ENCODE results near the gene OR10A4.
"Not testable (repeated sequence)": the region's sequence is repeated elsewhere in the genome, so short reads cannot be mapped to it uniquely, and the experiment has no call there.

OR10A4 gene

GRCh38 chr11:6898911-6899310, 22.5 kb downstream of the OR10A4 start:
- DNase-seq (ENCODE audit: low spot score) = no peak

- DNase-seq (ENCODE audit: low spot score) = no peak
Observed at GRCh38 chr11:6900327-6900999, 24.0 kb downstream of the OR10A4 start.

- DNase-seq (ENCODE audit: low spot score) = not testable (repeated sequence)
Observed at GRCh38 chr11:6904804-6905203, 28.4 kb downstream of the OR10A4 start.

- DNase-seq (ENCODE audit: low spot score) = no peak
Observed at GRCh38 chr11:6911378-6911777, 35.0 kb downstream of the OR10A4 start.

- no peak for DNase-seq (ENCODE audit: low spot score)
Observed at GRCh38 chr11:6911948-6912347, 35.5 kb downstream of the OR10A4 start.

- DNase-seq (ENCODE audit: low spot score) = no peak
Observed at GRCh38 chr11:6919698-6920097, 43.3 kb downstream of the OR10A4 start.

- no peak for DNase-seq (ENCODE audit: low spot score)
Observed at GRCh38 chr11:6920702-6921101, 44.3 kb downstream of the OR10A4 start, which contains the start of gene OR2D3. OR2D3 (plus strand) TSS chr11:6921002; CDS start chr11:6921002, 0 bp downstream.

- DNase-seq (ENCODE audit: low spot score) = no peak
Observed at GRCh38 chr11:6925007-6925577, 48.7 kb downstream of the OR10A4 start.

GRCh38 chr11:6925636-6926207, 49.3 kb downstream of the OR10A4 start:
- no peak for DNase-seq (ENCODE audit: low spot score)

GRCh38 chr11:6926208-6927029, 50.0 kb downstream of the OR10A4 start, which contains the start of gene ZNF215:
ZNF215 (plus strand) TSS chr11:6926426; CDS start chr11:6932273, 5,847 bp downstream.
- peak; percentile 26 for DNase-seq (ENCODE audit: low spot score)

- DNase-seq (ENCODE audit: low spot score) = no peak
Observed at GRCh38 chr11:6927030-6927617, 50.7 kb downstream of the OR10A4 start.

Measured in CD4-positive, alpha-beta T cell treated with Interleukin-6 at 100 ng/mL for 8 hours (primary cell).